Measurements from ENCODE around the gene TP53. TPM values are rescaled to one million over a fixed set of nuclear protein-coding genes. Genes with fewer than 3 reads are reported as not detected.

Gene TP53
- total and polyA plus RNA-seq, 10 of the 15 experiments (the other 5 are each of a cell fraction or from before 2014, with no cell fraction given) = 35.6 to 162 (median 75.9) TPM

DNA sequence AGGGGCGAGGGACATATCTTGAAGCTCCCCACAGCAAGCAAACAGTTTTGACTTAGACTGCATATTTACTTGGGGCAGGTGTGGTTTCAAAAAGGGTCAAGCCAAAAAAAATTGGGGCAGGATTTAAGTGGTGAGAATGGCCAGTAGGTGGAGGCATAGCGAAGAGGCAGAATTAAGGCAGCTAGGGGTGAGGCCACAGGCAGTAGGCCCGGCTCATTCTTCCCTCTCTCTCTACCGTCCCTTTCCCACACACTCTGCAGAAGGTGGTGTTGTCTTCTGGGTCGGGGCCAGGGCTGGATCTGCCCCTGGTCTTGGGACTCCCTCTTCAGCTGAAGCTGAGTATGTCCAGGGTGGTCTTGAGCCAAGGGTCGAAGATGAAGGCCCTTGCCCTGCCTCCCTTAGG, 54.8 kb downstream of the TP53 start (continued):
- TF ChIP-seq, protein P1, sequence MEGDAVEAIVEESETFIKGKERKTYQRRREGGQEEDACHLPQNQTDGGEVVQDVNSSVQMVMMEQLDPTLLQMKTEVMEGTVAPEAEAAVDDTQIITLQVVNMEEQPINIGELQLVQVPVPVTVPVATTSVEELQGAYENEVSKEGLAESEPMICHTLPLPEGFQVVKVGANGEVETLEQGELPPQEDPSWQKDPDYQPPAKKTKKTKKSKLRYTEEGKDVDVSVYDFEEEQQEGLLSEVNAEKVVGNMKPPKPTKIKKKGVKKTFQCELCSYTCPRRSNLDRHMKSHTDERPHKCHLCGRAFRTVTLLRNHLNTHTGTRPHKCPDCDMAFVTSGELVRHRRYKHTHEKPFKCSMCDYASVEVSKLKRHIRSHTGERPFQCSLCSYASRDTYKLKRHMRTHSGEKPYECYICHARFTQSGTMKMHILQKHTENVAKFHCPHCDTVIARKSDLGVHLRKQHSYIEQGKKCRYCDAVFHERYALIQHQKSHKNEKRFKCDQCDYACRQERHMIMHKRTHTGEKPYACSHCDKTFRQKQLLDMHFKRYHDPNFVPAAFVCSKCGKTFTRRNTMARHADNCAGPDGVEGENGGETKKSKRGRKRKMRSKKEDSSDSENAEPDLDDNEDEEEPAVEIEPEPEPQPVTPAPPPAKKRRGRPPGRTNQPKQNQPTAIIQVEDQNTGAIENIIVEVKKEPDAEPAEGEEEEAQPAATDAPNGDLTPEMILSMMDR (IDR thresholded peaks at IDR 0.05 in 2 of 3, conservative IDR thresholded peaks at IDR 0.05 in 1 of 3; ENCODE audit: control insufficient read depth in 2 of 3, extremely low read depth in 1 of 3, insufficient read depth in 1 of 3, low read depth in 3 of 3, low read length in 3 of 3) = peak; percentile 59 to 73 (median 60); a peak in 5 of 6 replicates
- TF ChIP-seq, protein P2, sequence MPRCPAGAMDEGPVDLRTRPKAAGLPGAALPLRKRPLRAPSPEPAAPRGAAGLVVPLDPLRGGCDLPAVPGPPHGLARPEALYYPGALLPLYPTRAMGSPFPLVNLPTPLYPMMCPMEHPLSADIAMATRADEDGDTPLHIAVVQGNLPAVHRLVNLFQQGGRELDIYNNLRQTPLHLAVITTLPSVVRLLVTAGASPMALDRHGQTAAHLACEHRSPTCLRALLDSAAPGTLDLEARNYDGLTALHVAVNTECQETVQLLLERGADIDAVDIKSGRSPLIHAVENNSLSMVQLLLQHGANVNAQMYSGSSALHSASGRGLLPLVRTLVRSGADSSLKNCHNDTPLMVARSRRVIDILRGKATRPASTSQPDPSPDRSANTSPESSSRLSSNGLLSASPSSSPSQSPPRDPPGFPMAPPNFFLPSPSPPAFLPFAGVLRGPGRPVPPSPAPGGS (IDR thresholded peaks at IDR 0.05; ENCODE audit: borderline replicate concordance, insufficient read depth, low read depth, low read length, poor library complexity, severe bottlenecking) = no peak
- TF ChIP-seq SMARCA5 (IDR thresholded peaks at IDR 0.05) (0 out of 2 replicates have a peak, but pooled peaks have one; percentile 47), ZNF384 (IDR thresholded peaks at IDR 0.05; ENCODE audit: borderline replicate concordance, low read depth, low read length) (peak; percentile 40; the same call in 1 of the 2 replicates), RUNX3 (IDR thresholded peaks at IDR 0.05; ENCODE audit: low read length) (peak; percentile 40; the same call in 1 of the 2 replicates), TCF12 (IDR thresholded peaks at IDR 0.05; ENCODE audit: low read depth, low read length) (no peak), RAD21 (IDR thresholded peaks at IDR 0.05; ENCODE audit: insufficient read depth, low read depth, low read length) (peak; percentile 55)

Data from GM12878 (cell line).